GM12878 (cell line): ENCODE measurements around the gene CHP1. TPM values are rescaled to one million over a fixed set of nuclear protein-coding genes. Genes with fewer than 3 reads are reported as not detected.

ENCODE experiments used
- ATAC-seq: fragments of 200-7000 bp; cut with Tn5 transposase; 3 replicates; pipeline ENCODE4 v1.9.1; 2020; ENCODE audit warnings: mild to moderate bottlenecking, moderate library complexity
- BruUV-seq: library from RNA; stranded (reverse); fragments of 400-500 nt; replicated peaks from 2 replicates; lab custom pipeline; 2021; lab: Mats Ljungman, UMichigan
- CTCF ChIA-PET: fragments of 300-600 bp; sonication (Branson Sonifier 250); formaldehyde crosslinking; extraction: SDS; loops from one replicate; lab custom pipeline; 2021; ENCODE audit warnings: inconsistent platforms; lab: Yijun Ruan, JAX
- POLR2A ChIA-PET: fragments of 350-600 bp; formaldehyde crosslinking; extraction: SDS; loops from one replicate; lab custom pipeline; 2021; ENCODE audit warnings: inconsistent platforms; lab: Charles Lee
- RAD21 ChIA-PET: fragments of 300-600 bp; sonication (Branson Sonifier 250); formaldehyde crosslinking; loops from one replicate; lab custom pipeline; 2023; ENCODE audit warnings: antibody characterized with exemption; ENCODE audit not compliant: unreplicated experiment; lab: Charles Lee
- SMC1A ChIA-PET: fragments of 300-600 bp; sonication (Branson Sonifier 250); formaldehyde crosslinking; loops from one replicate; lab custom pipeline; 2023; ENCODE audit not compliant: unreplicated experiment, uncharacterized antibody; lab: Charles Lee
- DNase-seq: peaks from one replicate; pipeline ENCODE4 v3.0.0-alpha.2; 2011; ENCODE audit warnings: low read depth, low spot score
- FAIRE-seq: peaks from 3 replicates; lab custom pipeline; 2011; peaks lifted over from hg19 to GRCh38; lab: Jason Lieb, UNC
- H2AFZ ChIP-seq: 2 replicates; pipeline ENCODE4 v1.6.0; 2011; ENCODE audit warnings: low read depth, low read length, control low read depth; ENCODE audit not compliant: control insufficient read depth
- H3K27ac ChIP-seq: 2 replicates; pipeline ENCODE4 v1.5.1; 2011; ENCODE audit warnings: control low read depth; ENCODE audit not compliant: control insufficient read depth, insufficient read depth
- H3K27me3 ChIP-seq, 2 experiments: replicated peaks in 1 of 2; 2 replicates each; pipeline versions ENCODE4 v1.6.0 to v1.6.1; 2011; ENCODE audit warnings: low read length in 1 of 2; ENCODE audit not compliant: control insufficient read depth in 2 of 2, insufficient read depth in 2 of 2
- H3K36me3 ChIP-seq, 2 experiments: 2 replicates each; pipeline ENCODE4 v1.5.1; 2011; ENCODE audit warnings: low read length in 1 of 2; ENCODE audit not compliant: control insufficient read depth in 2 of 2, insufficient read depth in 2 of 2
- H3K4me1 ChIP-seq: 2 replicates; pipeline ENCODE4 v1.6.1; 2011; ENCODE audit warnings: mild to moderate bottlenecking, low read length, moderate library complexity, mixed read lengths; ENCODE audit not compliant: control insufficient read depth, insufficient read depth
- H3K4me2 ChIP-seq: 2 replicates; pipeline ENCODE4 v1.6.0; 2011; ENCODE audit warnings: control low read depth; ENCODE audit not compliant: control insufficient read depth, insufficient read depth
- H3K4me3 ChIP-seq: fragments of 200-600 bp; sonication (generic); 2 replicates; pipeline ENCODE4 v1.5.1; 2016
- H3K79me2 ChIP-seq: 2 replicates; pipeline ENCODE4 v1.6.0; 2011; ENCODE audit warnings: low read length; ENCODE audit not compliant: control insufficient read depth, insufficient read depth
- H3K9ac ChIP-seq: 2 replicates; pipeline ENCODE4 v1.8.0; 2011; ENCODE audit warnings: low read length, control low read depth, mixed read lengths; ENCODE audit not compliant: control insufficient read depth, insufficient read depth
- H3K9me3 ChIP-seq: replicated peaks from 3 replicates; pipeline ENCODE4 v1.5.1; 2011; ENCODE audit warnings: mild to moderate bottlenecking, low read length; ENCODE audit not compliant: control insufficient read depth, insufficient read depth
- H4K20me1 ChIP-seq: 2 replicates; pipeline ENCODE4 v1.6.0; 2011; ENCODE audit not compliant: control insufficient read depth, insufficient read depth
- CBX5 ChIP-seq: sonication (generic); IDR thresholded peaks from 2 replicates; pipeline ENCODE4 v1.6.1; 2016; ENCODE audit warnings: low read depth, moderate library complexity, mild to moderate bottlenecking, inconsistent platforms
- EZH2 ChIP-seq: IDR thresholded peaks from 2 replicates; pipeline ENCODE4 v1.6.1; 2012; ENCODE audit warnings: low read depth, mild to moderate bottlenecking, control low read depth, inconsistent platforms, low read length, borderline replicate concordance; ENCODE audit not compliant: control insufficient read depth
- IRF4 ChIP-seq: IDR thresholded peaks from 2 replicates; pipeline ENCODE4 v1.6.1; 2011; ENCODE audit warnings: low read depth, low read length
- KLF5 ChIP-seq: fragments of 450-650 bp; IDR thresholded peaks from 2 replicates; pipeline ENCODE4 v1.6.1; 2014; ENCODE audit warnings: mild to moderate bottlenecking; ENCODE audit not compliant: partially characterized antibody
- NR2C1 ChIP-seq: fragments of 450-650 bp; IDR thresholded peaks from 2 replicates; pipeline ENCODE4 v1.6.1; 2017; ENCODE audit warnings: antibody characterized with exemption, mild to moderate bottlenecking, moderate library complexity
- WGBS: methylation state at CpG from one replicate; pipeline ENCODE4 v1.1.6; 2016; ENCODE audit warnings: low lambda C conversion rate; ENCODE audit not compliant: insufficient replicate concordance, insufficient coverage; ENCODE audit errors: missing lambda C conversion rate; 5-methylcytosine and 5-hydroxymethylcytosine counted together
- in situ Hi-C: fragments of 300-500 bp; cut with MboI; formaldehyde crosslinking; loops from 9 replicates; pipeline ENCODE4 v1.14.3; 2018; ENCODE audit warnings: mixed read lengths
- intact Hi-C: fragments of 100-400 bp; cut with micrococcal nuclease; formaldehyde crosslinking; loops from one replicate; pipeline ENCODE4 v1.14.2; 2022; ENCODE audit not compliant: unreplicated experiment
- polyA plus RNA-seq, 11 experiments: library from polyadenylated mRNA; depleted of rRNA in 4 of 11; unstranded in 6 of 11; stranded (reverse) in 5 of 11; fragments of >200 nt; fragmentation: Nextera tagmentation in 4 of 11; fragmentation: Illumina TruSeq in 1 of 11; extraction: Ambion mirVana in 4 of 11; extraction: Trizol in 1 of 11; gene quantifications; 1 replicate in 1 of 11; 2 replicates in 10 of 11; pipeline versions ENCODE4 v1.2.1 to v1.2.3, GENCODE V29; 2011 to 2016; ENCODE audit warnings: inconsistent platforms in 2 of 11, missing spikeins in 2 of 11, low read depth in 1 of 11
- total RNA-seq, 4 experiments: library from RNA; depleted of rRNA in 3 of 4; stranded (reverse); fragments of >200 nt in 3 of 4; fragmentation: Illumina TruSeq in 1 of 4; extraction: Trizol in 1 of 4; gene quantifications; 2 replicates each; pipeline versions ENCODE4 v1.2.1 to v1.2.3, GENCODE V29; 2013 to 2021
- TF ChIP-seq, protein P1 (sequence below): fragments of 450-650 bp; IDR thresholded peaks from 2 replicates; pipeline ENCODE4 v1.6.1; 2017; ENCODE audit warnings: borderline replicate concordance
- TF ChIP-seq, protein P2 (sequence below): fragments of 450-650 bp; formaldehyde crosslinking; IDR thresholded peaks from 2 replicates; pipeline ENCODE4 v1.4.0; 2020; ENCODE audit warnings: mild to moderate bottlenecking, moderate library complexity

Gene CHP1
- total and polyA plus RNA-seq, 10 of the 15 experiments (the other 5 are each of a cell fraction or from before 2014, with no cell fraction given), result 25.7 to 45.9 (median 39.1) TPM

DNA sequence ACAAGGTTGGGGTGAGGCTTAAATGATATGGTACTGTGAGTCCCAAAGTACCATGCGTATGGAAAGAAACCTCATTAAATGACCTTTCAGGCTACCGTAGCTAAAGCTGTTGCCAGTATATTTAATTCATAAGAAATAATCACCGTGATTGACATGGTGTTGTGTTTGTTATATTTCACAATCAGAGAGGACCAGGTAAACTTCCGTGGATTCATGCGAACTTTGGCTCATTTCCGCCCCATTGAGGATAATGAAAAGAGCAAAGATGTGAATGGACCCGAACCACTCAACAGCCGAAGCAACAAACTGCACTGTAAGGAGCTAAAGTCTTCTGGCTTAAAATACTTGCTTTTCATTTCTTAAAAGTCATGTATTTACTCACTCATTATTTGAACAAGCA is 31.5 kb downstream of the CHP1 start:
- H2AFZ ChIP-seq, result no peak overlapping the region
- ATAC-seq (no peak), DNase-seq (no peak), FAIRE-seq (no peak)
- no peak for TF ChIP-seq CBX5
- TF ChIP-seq IRF4, result no peak
- no peak for TF ChIP-seq EZH2
- TF ChIP-seq, protein P1, sequence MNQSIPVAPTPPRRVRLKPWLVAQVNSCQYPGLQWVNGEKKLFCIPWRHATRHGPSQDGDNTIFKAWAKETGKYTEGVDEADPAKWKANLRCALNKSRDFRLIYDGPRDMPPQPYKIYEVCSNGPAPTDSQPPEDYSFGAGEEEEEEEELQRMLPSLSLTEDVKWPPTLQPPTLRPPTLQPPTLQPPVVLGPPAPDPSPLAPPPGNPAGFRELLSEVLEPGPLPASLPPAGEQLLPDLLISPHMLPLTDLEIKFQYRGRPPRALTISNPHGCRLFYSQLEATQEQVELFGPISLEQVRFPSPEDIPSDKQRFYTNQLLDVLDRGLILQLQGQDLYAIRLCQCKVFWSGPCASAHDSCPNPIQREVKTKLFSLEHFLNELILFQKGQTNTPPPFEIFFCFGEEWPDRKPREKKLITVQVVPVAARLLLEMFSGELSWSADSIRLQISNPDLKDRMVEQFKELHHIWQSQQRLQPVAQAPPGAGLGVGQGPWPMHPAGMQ, result no peak
- no peak for TF ChIP-seq NR2C1
- no peak for TF ChIP-seq KLF5
- TF ChIP-seq, protein P2, sequence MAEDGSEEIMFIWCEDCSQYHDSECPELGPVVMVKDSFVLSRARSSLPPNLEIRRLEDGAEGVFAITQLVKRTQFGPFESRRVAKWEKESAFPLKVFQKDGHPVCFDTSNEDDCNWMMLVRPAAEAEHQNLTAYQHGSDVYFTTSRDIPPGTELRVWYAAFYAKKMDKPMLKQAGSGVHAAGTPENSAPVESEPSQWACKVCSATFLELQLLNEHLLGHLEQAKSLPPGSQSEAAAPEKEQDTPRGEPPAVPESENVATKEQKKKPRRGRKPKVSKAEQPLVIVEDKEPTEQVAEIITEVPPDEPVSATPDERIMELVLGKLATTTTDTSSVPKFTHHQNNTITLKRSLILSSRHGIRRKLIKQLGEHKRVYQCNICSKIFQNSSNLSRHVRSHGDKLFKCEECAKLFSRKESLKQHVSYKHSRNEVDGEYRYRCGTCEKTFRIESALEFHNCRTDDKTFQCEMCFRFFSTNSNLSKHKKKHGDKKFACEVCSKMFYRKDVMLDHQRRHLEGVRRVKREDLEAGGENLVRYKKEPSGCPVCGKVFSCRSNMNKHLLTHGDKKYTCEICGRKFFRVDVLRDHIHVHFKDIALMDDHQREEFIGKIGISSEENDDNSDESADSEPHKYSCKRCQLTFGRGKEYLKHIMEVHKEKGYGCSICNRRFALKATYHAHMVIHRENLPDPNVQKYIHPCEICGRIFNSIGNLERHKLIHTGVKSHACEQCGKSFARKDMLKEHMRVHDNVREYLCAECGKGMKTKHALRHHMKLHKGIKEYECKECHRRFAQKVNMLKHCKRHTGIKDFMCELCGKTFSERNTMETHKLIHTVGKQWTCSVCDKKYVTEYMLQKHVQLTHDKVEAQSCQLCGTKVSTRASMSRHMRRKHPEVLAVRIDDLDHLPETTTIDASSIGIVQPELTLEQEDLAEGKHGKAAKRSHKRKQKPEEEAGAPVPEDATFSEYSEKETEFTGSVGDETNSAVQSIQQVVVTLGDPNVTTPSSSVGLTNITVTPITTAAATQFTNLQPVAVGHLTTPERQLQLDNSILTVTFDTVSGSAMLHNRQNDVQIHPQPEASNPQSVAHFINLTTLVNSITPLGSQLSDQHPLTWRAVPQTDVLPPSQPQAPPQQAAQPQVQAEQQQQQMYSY (CRISPR knock-in tag), result no peak
- ChIA-PET SMC1A (interaction anchor here (0.9 kb wide), 1 partner anchor 31 kb away, joined by 3 read pairs; no protein-coding TSS in a partner anchor), CTCF (no interaction called here), POLR2A (no interaction called here), RAD21 (no interaction called here)
- no peak overlapping the region for H3K9ac ChIP-seq
- peaks cover 12% of the 10 kb centered on the region for H3K4me1 ChIP-seq
- H3K79me2 ChIP-seq, result no peaks in the 10 kb centered on the region
- no TSS peak for BruUV-seq
- intact Hi-C loops, result no loop called here
- no peak overlapping the region for H3K4me3 ChIP-seq
- H3K9me3 ChIP-seq, result no peaks in the 10 kb centered on the region
- H3K27ac ChIP-seq, result no peak overlapping the region
- in situ Hi-C loops, result no loop called here
- H3K27me3 ChIP-seq, result no peaks in the 10 kb centered on the region
- no peaks in the 10 kb centered on the region; a peak in 1 of 4 replicates for H3K36me3 ChIP-seq
- no peak overlapping the region for H3K4me2 ChIP-seq
- H4K20me1 ChIP-seq, result no peaks in the 10 kb centered on the region
- 98% methylated on average over 8 of the region's 8 CpGs for WGBS
